ENCODE results near the gene NPTX1.

DNA sequence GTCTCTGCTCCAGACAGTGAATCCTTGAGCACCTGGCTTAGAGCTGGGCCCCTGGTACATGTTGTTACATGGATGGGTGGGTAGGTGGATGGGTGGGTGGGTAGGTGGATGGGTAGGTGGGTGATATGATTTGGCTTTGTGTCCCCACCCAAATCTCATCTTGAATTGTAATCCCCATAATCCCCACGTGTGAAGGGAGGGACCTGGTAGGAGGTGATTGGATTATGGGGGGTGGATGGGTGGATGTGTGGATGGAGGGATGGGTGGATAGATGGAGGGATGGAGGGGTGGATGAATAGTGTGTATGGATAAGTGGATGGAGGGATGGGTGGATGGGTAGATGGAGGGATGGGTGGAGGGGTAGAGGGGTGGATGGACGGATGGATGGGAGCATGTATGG, 26.6 kb upstream of the NPTX1 start:
- no peak for TF ChIP-seq POLR2A (IDR thresholded peaks at IDR 0.05)
- TF ChIP-seq, protein P1, sequence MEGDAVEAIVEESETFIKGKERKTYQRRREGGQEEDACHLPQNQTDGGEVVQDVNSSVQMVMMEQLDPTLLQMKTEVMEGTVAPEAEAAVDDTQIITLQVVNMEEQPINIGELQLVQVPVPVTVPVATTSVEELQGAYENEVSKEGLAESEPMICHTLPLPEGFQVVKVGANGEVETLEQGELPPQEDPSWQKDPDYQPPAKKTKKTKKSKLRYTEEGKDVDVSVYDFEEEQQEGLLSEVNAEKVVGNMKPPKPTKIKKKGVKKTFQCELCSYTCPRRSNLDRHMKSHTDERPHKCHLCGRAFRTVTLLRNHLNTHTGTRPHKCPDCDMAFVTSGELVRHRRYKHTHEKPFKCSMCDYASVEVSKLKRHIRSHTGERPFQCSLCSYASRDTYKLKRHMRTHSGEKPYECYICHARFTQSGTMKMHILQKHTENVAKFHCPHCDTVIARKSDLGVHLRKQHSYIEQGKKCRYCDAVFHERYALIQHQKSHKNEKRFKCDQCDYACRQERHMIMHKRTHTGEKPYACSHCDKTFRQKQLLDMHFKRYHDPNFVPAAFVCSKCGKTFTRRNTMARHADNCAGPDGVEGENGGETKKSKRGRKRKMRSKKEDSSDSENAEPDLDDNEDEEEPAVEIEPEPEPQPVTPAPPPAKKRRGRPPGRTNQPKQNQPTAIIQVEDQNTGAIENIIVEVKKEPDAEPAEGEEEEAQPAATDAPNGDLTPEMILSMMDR (IDR thresholded peaks at IDR 0.05) = no peak
